Endothelial cell of umbilical vein (primary cell): ENCODE measurements around the gene ARHGEF28. TPM values are rescaled to one million over a fixed set of nuclear protein-coding genes. Genes with fewer than 3 reads are reported as not detected.

Source experiments
- BruUV-seq: library from RNA; stranded (reverse); fragments of 400-500 nt; replicated peaks from 2 replicates; lab custom pipeline; 2021; lab: Mats Ljungman, UMichigan
- CTCF ChIA-PET: fragments of 300-600, 350-600 bp; sonication (Branson Sonifier 250); formaldehyde crosslinking; loops from one replicate; lab custom pipeline; 2021; ENCODE audit warnings: antibody characterized with exemption, inconsistent platforms; lab: Charles Lee
- POLR2A ChIA-PET: fragments of 300-600, 350-600 bp; sonication (Branson Sonifier 250); formaldehyde crosslinking; loops from one replicate; lab custom pipeline; 2021; ENCODE audit warnings: antibody characterized with exemption, inconsistent platforms; lab: Charles Lee
- DNase-seq: peaks from one replicate; pipeline ENCODE4 v3.0.0-alpha.2; 2011; ENCODE audit warnings: low read depth, low spot score
- FAIRE-seq: peaks from 2 replicates; lab custom pipeline; 2011; peaks lifted over from hg19 to GRCh38; lab: Jason Lieb, UNC
- H2AFZ ChIP-seq: 2 replicates; pipeline ENCODE4 v1.6.0; 2012; ENCODE audit warnings: low read depth, low read length, control low read depth, inconsistent platforms
- H3K27ac ChIP-seq: 2 replicates; pipeline ENCODE4 v1.5.1; 2011; ENCODE audit warnings: low read depth, mild to moderate bottlenecking, control low read depth, low read length, moderate library complexity; ENCODE audit not compliant: insufficient read depth
- H3K27me3 ChIP-seq, 2 experiments: 2 replicates each; pipeline versions ENCODE4 v1.6.0 to v1.6.1; 2011; ENCODE audit warnings: low read length in 2 of 2, mixed read lengths in 1 of 2; ENCODE audit not compliant: control insufficient read depth in 2 of 2, insufficient read depth in 2 of 2
- H3K36me3 ChIP-seq, 2 experiments: 2 replicates in 1 of 2; 3 replicates in 1 of 2; pipeline ENCODE4 v1.5.1; 2011; ENCODE audit warnings: low read length in 2 of 2, mild to moderate bottlenecking in 1 of 2, moderate library complexity in 1 of 2; ENCODE audit not compliant: control insufficient read depth in 2 of 2, insufficient read depth in 2 of 2; ENCODE audit errors: extremely low read depth in 1 of 2
- H3K4me1 ChIP-seq: 3 replicates; pipeline ENCODE4 v1.5.1; 2011; ENCODE audit warnings: mild to moderate bottlenecking, low read length; ENCODE audit not compliant: control insufficient read depth, insufficient read depth; ENCODE audit errors: extremely low read depth
- H3K4me2 ChIP-seq: 2 replicates; pipeline ENCODE4 v1.6.1; 2011; ENCODE audit warnings: low read length, control low read depth, mixed read lengths; ENCODE audit not compliant: insufficient read depth
- H3K4me3 ChIP-seq, 3 experiments: fragments of 200-600 bp in 1 of 3; sonication (generic), shearing (Covaris generic) in 1 of 3; replicated peaks in 1 of 3; 2 replicates each; pipeline ENCODE4 v1.5.1; 2011 to 2016; ENCODE audit warnings: control low read depth in 3 of 3, low read length in 3 of 3, mild to moderate bottlenecking in 2 of 3, inconsistent platforms in 1 of 3, low read depth in 1 of 3, moderate library complexity in 1 of 3; ENCODE audit not compliant: insufficient read depth in 1 of 3
- H3K79me2 ChIP-seq: 2 replicates; pipeline ENCODE4 v1.6.0; 2012; ENCODE audit warnings: low read length, inconsistent platforms; ENCODE audit not compliant: control insufficient read depth, insufficient read depth
- H3K9ac ChIP-seq: replicated peaks from 2 replicates; pipeline ENCODE3; 2011; ENCODE audit warnings: low read length, control low read depth; ENCODE audit not compliant: insufficient read depth; ENCODE audit errors: extremely low read depth
- H3K9me1 ChIP-seq: replicated peaks from 3 replicates; pipeline ENCODE4 v1.6.0; 2011; ENCODE audit warnings: mild to moderate bottlenecking, low read length; ENCODE audit not compliant: control insufficient read depth, insufficient read depth; ENCODE audit errors: extremely low read depth
- H3K9me3 ChIP-seq: replicated peaks from 2 replicates; pipeline ENCODE4 v1.5.1; 2012; ENCODE audit warnings: low read length, inconsistent platforms; ENCODE audit not compliant: control insufficient read depth, insufficient read depth
- H4K20me1 ChIP-seq: replicated peaks from 2 replicates; pipeline ENCODE3; 2011; ENCODE audit warnings: mild to moderate bottlenecking, low read length; ENCODE audit not compliant: control insufficient read depth, insufficient read depth; ENCODE audit errors: extremely low read depth
- CTCF ChIP-seq, 2 donors: IDR thresholded peaks; 1 replicate in 1 of 2; 2 replicates in 1 of 2; pipeline ENCODE4 v1.5.1; 2011; ENCODE audit warnings: low read length in 2 of 2, mild to moderate bottlenecking in 2 of 2, moderate library complexity in 2 of 2, control low read depth in 1 of 2, inconsistent platforms in 1 of 2, low read depth in 1 of 2; ENCODE audit not compliant: insufficient read depth in 1 of 2; ENCODE audit errors: extremely low read depth in 1 of 2
- EZH2 ChIP-seq: IDR thresholded peaks from 2 replicates; pipeline ENCODE4 v1.6.1; 2012; ENCODE audit warnings: borderline replicate concordance, low read depth, mild to moderate bottlenecking, moderate library complexity, low read length, inconsistent platforms; ENCODE audit not compliant: severe bottlenecking
- FOS ChIP-seq: IDR thresholded peaks from 2 replicates; pipeline ENCODE4 v1.6.1; 2011; ENCODE audit warnings: mild to moderate bottlenecking, low read length, moderate library complexity, borderline replicate concordance; ENCODE audit not compliant: insufficient read depth
- GATA2 ChIP-seq: IDR thresholded peaks from 2 replicates; pipeline ENCODE4 v1.7.0; 2011; ENCODE audit warnings: low read depth, mild to moderate bottlenecking, moderate library complexity, mixed read lengths, low read length; ENCODE audit not compliant: insufficient read length, insufficient read depth
- JUN ChIP-seq: IDR thresholded peaks from 2 replicates; pipeline ENCODE4 v1.6.1; 2011; ENCODE audit warnings: borderline replicate concordance, low read depth; ENCODE audit not compliant: insufficient read length, insufficient read depth
- MYC ChIP-seq: IDR thresholded peaks from one replicate; pipeline ENCODE4 v1.6.1; 2011; ENCODE audit warnings: mild to moderate bottlenecking, low read depth, low read length
- POLR2A ChIP-seq: IDR thresholded peaks from 2 replicates; pipeline ENCODE4 v1.6.1; 2012; ENCODE audit warnings: low read depth, mild to moderate bottlenecking, control low read depth, low read length
- POLR2AphosphoS5 ChIP-seq: IDR thresholded peaks from 2 replicates; pipeline ENCODE4 v1.6.1; 2012; ENCODE audit warnings: low read depth, mild to moderate bottlenecking, control low read depth, low read length, moderate library complexity; ENCODE audit not compliant: insufficient read depth
- dilution Hi-C: fragments of 300-500 bp; cut with MboI; formaldehyde crosslinking; loops from one replicate; pipeline ENCODE4 v1.15.0; 2019; ENCODE audit warnings: low sequenced_read_pairs; ENCODE audit not compliant: extremely low pct_ligation_motif_present
- intact Hi-C: fragments of 100-400 bp; cut with micrococcal nuclease; formaldehyde crosslinking; loops from one replicate; pipeline ENCODE4 v1.10.0; 2022
- polyA plus RNA-seq, 4 experiments: library from polyadenylated mRNA; depleted of rRNA in 3 of 4; stranded (reverse) in 3 of 4; unstranded in 1 of 4; fragments of >200 nt; gene quantifications; 2 replicates each; pipeline versions ENCODE4 v1.2.1 to v1.2.3, GENCODE V29; 2011 to 2012; ENCODE audit warnings: missing spikeins in 1 of 4
- total RNA-seq: library from RNA; stranded (reverse); gene quantifications from 2 replicates; pipeline ENCODE4 v1.2.3, GENCODE V29; 2021
- TF ChIP-seq, protein P1 (sequence below): IDR thresholded peaks from 2 replicates; pipeline ENCODE4 v1.6.1; 2011; ENCODE audit not compliant: insufficient read depth, insufficient read length

The ARHGEF28 gene
- total and polyA plus RNA-seq, 2 donors (not counting 3 experiments of a cell fraction or from before 2014, with no cell fraction given) = 29.5 to 108 TPM

GRCh38 chr5:73661753-73662152 lies 35.8 kb downstream of the ARHGEF28 start:
- ChIA-PET POLR2A (no interaction called here), CTCF (no interaction called here)
- no peaks in the 10 kb centered on the region for H3K27me3 ChIP-seq
- peaks cover 4 to 5% of the 10 kb centered on the region in 2 experiments for H3K36me3 ChIP-seq
- no peaks in the 10 kb centered on the region for H3K9me1 ChIP-seq
- H3K9ac ChIP-seq = no peak overlapping the region
- no peaks in the 10 kb centered on the region for H3K9me3 ChIP-seq
- H4K20me1 ChIP-seq = peaks cover 21% of the 10 kb centered on the region
- no peak overlapping the region for H3K4me2 ChIP-seq
- no peak for FAIRE-seq
- H3K27ac ChIP-seq = no peak overlapping the region
- H3K4me1 ChIP-seq = no peaks in the 10 kb centered on the region
- dilution Hi-C loops (no loop called here), intact Hi-C loops (no loop called here)
- BruUV-seq = no TSS peak
- H2AFZ ChIP-seq = no peak overlapping the region
- no peak overlapping the region for H3K4me3 ChIP-seq
- TF ChIP-seq POLR2A = no peak
- no peak for TF ChIP-seq EZH2
- H3K79me2 ChIP-seq = peaks cover 97% of the 10 kb centered on the region
- DNase-seq = no peak

DNA sequence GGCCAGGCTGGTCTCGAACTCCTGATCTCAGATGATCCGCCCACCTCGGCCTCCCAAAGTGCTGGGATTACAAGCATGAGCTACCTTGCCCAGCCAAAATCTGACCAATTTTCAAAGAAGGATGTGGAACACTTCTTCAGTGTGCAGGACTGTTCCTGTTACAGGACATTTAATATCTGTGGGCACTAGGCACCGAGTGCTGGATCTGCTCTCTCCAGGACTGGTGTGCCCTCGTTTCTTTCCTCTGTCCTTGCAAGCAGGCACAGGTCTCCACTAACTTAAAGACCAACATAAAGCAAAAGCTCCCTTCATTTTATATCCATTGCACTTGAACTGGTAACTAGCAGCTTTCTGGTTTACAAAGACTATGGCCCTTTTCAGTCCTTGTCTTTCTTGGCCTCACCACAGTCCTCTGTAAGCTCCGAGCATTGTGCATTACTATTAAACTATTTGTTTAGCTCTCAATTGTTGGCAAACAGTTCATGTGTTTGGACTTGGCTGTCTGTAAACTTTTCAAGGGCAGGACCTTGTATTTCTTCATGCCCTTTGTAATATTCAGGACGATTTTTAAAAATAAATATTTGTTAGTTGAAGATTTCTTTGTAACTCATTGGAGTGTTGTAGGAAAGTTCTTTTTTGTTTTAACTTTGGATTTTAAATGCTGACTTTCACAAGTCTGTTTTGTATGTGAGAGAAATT lies 37.3 kb downstream of the ARHGEF28 start:
- Histone ChIP-seq H3K9me1 (no peaks in the 10 kb centered on the region), H3K9me3 (no peaks in the 10 kb centered on the region), H3K4me2 (no peak overlapping the region), H3K79me2 (peaks cover 98% of the 10 kb centered on the region), H3K9ac (no peak overlapping the region), H3K4me3 (no peak overlapping the region), H3K27me3 (no peaks in the 10 kb centered on the region), H3K36me3 (peaks cover 4 to 7% of the 10 kb centered on the region in 2 experiments), H3K4me1 (no peaks in the 10 kb centered on the region), H2AFZ (no peak overlapping the region), H4K20me1 (peaks cover 23% of the 10 kb centered on the region), H3K27ac (no peak overlapping the region)
- TF ChIP-seq POLR2AphosphoS5 (no peak), POLR2A (no peak), CTCF (IDR thresholded peaks at IDR 0.05; ENCODE audit: extremely low read depth in 1 of 2, insufficient read depth in 1 of 2, low read depth in 1 of 2, low read length in 2 of 2) (no peak), EZH2 (no peak), JUN (no peak), GATA2 (no peak), MYC (no peak), FOS (no peak)
- TF ChIP-seq, protein P1, sequence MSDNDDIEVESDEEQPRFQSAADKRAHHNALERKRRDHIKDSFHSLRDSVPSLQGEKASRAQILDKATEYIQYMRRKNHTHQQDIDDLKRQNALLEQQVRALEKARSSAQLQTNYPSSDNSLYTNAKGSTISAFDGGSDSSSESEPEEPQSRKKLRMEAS = no peak
- dilution Hi-C loops (no loop called here), intact Hi-C loops (no loop called here)
- no peak for FAIRE-seq
- ChIA-PET POLR2A (no interaction called here), CTCF (interaction anchor here (1.0 to 1.3 kb wide), 2 partner anchors 9 to 28 kb away, joined by 3 read pairs; no protein-coding TSS in a partner anchor)
- BruUV-seq = no TSS peak
- no peak for DNase-seq
